ENCODE measurements around the gene LAMA1.
A peak's percentile ranks its signal among the peaks of the same experiment; 100 is the strongest.

Gene LAMA1

DNA sequence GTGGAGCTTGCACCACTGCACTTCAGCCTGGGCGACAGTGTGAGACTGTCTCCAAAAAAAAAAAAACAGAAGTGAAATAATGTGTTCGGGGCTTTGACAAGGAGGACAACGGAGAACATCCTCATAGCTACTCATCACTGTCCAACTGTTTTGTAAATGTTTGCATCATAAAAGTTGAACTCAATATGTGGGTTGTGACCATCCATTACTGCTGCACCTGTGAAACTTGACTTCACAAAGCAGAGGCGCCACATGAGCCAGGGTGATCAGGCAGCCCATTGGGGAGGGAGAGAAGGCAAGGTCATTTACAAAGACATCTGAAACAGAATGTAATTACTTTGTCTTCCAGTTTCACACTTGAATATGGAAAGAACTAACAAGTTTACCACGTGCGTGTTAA lies 61.6 kb downstream of the LAMA1 start:
- no peak for DNase-seq (ENCODE audit: low read depth)

DNA sequence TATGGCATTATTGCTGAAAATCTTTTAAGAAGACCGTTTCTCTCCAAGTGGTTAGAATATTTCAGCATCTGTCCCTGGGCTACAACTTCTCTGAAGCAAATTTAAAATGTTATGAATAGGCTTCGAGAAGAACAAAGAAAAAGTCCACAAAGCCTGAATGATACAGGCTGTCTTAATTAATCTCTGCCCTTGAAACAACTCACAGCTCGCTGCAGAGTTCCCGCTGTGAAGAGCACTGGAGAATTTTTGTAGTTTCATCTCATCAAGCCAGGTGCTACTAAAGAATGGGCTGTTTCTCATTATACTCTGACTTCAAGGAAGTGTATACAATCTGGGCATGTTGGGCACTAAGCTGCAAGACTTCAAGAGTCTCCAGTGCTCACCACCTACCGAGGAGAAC lies 67.6 kb downstream of the LAMA1 start:
- no peak for DNase-seq (ENCODE audit: low read depth)

DNA sequence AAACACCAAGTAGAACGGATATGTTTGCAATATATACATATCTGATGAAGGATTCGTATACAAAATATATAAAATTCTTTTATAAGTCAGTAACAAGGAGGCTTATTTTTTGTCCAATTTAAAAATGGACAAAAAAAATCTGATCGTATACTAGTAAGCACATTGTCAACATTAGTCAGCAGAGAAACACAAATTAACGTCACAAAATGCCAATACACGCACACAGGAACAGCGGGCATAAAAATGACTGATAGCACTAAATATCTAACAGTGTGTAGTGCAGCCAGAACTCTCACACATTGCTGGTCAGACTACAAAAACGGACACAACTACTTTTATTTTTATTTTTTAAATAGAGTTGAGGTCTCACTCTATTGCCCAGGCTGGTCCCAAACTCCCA lies 69.5 kb downstream of the LAMA1 start:
- DNase-seq (ENCODE audit: low read depth) = no peak

DNA sequence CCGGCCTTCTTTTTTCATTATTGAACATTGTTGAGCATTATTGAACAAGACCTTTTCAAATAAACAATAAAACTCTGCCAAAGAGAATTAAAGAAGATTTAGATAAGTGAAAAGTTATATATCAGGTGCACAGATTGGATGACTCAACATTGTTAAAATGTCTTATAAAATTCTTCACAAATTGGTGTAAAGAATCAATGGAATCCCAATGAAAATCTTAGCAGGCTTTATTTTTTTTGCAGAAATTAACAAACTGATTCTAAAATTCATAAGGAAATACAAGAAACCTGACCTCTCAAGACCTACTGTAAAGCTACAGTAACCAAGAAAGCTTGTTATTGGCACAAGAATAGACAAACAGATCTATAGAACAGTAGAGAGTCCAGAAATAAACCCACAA lies 70.3 kb downstream of the LAMA1 start:
- DNase-seq (ENCODE audit: low read depth) = no peak

DNA sequence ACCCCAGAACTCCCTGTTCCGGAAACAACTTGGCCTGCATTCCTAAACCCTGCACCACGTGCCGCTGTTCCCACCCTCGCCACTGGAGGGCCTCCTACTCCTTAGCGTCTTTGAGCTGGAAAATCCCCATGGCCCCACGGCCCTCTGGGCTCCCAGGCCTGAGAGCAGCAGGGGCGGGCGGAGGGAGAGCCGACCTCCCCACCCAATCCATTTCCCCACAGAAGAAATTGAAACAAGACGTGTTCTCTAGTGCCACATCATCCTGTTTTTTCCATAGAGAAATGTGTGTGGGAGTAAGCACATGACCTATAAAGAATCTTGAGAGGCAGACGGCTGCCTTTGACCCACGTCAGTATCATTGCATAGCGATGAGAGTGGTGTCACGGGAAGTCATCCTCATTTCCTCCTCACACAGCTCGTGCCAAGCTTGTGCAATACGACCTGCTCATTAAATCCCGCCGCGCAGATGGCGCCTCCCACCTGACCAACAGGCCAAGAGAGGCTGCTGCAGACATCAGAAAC lies 79.2 kb downstream of the LAMA1 start:
- peak; percentile 99 for DNase-seq (ENCODE audit: low read depth)

DNA sequence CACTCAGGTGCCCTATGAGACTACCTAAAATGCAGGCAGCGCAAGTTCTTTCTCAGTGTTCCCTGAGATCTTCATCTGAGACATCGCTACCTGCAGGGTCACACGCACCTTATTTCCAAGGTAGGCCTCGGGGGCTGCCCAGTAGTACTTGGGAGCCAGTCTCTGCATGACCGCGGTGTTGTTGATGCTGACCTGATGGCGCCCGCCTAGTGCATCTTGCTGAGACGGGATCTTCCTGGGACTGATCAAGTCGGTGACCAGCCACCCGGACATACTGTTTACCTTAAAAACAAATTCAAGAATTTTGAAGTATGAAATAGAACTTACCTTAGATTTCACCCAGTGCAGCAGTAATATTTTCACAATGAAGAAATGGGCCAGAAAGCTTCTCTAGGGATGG lies 80.1 kb downstream of the LAMA1 start:
- no peak for DNase-seq (ENCODE audit: low read depth)

DNA sequence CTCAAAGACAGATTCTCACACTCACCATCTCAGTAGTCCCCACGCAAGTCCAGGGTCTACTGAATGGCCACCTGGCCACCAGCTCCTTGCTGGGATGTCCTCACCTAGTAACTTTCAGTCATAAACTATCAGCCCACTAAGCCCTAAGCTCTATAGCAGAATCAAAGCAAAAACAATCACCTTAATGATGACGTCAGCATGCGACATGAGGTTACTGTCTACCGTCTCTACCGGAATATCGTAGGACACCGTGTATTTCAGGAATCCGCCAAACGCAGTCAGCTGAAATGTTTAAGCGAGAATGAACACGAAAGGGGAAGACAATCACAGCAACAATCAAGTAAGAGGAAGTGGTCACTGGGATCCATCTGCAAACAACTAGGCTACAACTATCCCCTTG lies 81.8 kb downstream of the LAMA1 start:
- no peak for DNase-seq (ENCODE audit: low read depth)

DNA sequence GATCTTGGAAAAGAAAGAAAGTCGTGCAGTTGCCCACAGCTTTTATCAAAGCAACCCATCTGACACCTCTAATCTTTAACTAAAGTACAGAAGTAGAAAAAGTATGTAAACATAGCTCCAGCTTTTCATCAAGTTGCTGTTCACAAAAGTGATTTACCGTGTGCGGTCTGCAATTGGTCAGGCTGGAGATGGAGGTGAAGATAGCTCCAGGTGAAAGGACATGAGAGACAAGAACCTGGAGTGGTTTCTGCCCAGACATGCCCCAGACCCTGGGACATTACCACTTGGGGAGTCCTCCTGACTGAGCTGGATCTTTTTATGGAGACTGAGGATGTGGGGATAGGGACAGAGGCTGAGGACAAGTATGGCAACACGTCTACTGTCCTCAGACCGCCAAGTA lies 82.7 kb downstream of the LAMA1 start:
- DNase-seq (ENCODE audit: low read depth) = no peak

DNA sequence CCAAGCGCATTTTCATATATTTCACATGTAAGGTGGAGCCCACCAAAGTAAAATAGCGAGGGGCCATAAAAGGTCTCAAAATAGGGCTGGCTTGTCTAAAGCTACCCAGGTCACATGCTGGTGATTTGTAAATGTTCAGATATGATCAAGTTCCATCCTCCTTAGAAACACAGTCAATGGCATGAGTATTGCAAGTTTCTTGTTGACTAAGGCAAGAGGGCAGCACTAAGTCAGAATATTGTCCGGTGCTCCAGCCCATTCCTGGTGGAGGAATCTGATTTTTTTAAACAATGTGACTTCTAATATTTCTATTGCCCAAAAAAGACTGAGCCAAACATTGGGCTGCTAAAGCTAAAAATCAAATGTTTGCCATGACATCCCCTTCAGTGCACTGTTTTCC lies 85.1 kb downstream of the LAMA1 start:
- DNase-seq (ENCODE audit: low read depth) = no peak

DNA sequence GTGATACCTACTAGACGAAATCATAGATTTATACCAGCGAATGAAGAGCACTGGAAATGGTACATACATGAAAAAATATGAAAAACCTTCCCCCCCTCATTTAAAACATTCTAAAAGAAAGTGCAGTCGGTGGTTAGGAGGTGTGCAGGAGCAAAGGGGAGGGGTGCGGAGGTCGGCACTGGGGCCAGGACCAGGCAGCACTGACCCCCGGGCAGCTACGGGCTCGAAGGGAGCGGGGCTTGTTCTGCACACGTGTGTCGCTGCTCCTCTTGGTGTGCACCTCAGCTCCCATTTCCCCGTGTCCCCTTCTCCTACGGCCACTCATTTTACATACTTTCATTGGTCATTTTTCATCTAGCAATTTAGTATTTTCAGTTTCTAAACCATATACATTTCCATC lies 89.0 kb downstream of the LAMA1 start:
- no peak for DNase-seq (ENCODE audit: low read depth)

DNA sequence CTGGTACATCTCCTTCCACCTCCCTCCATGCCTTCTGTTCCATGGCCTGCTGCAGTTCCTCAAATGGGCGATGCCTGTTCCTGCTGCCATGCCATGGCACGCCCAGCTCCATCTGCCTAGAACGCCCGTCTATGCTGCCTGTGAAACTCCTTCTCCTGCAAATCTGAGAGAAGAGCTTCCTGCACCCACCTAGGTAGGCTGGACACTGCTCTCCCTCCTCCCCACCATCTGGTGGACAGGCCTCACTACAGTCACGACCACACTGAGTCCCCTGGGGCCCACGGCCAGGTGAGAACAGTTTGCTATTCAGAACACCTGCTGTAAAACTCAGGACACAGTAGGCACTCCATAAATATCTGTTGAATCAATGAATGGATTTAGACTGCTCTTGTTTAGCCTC lies 92.4 kb downstream of the LAMA1 start:
- no peak for DNase-seq (ENCODE audit: low read depth)

DNA sequence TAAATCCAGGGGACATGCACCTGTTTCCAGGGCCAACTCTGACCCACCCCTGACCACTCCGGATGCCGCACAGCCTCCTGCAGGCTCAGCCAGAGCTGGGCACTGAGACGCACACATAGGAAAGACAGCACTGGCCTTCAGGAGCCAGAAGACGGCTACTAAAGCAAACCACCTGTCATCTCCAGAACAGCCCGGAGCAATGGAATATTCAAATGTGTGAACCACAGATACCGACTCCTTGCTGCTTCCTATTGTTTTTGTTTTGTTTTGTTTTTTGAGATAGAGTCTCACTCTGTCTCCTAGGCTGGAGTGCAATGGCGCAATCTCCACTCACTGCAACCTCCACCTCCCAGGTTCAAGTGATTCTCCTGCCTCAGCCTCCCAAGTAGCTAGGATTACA lies 94.0 kb downstream of the LAMA1 start:
- DNase-seq (ENCODE audit: low read depth) = no peak

DNA sequence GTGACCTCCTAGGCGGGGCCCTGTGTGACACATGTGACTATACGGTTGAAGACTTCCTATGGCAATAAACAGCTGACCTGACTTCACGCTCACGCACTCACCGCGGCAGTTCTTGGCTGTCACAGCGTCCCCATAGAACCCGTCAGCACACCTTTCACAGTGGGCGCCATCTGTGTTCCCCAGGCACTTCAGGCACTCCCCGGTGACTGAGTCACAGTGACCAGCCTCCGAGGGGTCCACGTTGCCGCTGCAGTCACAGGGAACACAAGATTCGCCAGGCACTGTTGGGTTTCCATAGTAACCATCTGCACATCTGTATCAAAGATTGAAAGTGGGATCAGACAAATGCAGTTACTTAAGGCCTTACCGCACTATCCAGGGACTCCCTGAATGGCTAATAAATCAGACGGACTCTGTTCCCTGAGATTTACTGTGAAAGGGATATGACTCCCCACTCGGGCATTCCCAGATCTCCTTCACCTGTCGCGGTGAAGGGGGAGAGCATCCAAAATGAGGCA lies 94.5 kb downstream of the LAMA1 start:
- no peak for DNase-seq (ENCODE audit: low read depth)

DNA sequence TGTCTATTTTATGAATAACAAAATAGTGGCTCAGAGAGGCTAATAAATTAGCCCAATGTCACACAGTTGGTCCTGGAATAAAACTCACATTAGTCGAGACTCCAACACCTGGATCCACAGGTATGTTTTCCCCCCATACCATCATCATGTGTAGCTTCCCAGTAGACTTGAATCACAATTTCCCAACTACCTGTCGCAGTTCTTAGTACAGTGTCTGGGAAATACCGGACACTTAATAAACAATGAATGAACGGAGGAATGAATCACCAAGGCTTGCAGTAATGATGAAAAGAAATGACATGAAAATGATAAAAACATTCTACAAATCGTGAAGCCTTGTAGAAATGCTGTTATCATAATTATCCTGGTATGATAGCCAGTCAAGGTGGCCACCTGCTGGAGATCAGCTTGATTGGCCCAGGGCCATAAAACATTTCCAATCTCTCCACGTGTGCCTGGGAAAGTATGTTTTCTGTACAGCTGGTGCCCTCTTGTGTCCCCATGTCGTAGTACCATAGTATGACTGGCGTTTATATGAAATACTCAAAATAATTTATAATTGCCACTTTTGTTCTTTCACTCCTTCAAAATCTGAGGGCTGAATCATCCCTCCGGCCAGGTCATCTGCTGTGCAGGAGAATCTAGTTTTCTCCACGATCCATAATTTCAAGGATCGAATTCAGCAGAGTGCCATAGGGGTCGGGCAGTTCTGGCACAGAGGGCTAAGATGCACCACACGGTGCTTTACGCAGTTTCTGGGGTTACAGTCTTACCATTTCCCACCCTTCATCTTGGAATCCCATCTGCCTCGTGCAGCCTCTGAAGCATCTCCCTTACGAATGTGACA lies 95.4 kb downstream of the LAMA1 start:
- DNase-seq (ENCODE audit: low read depth) = no peak

DNA sequence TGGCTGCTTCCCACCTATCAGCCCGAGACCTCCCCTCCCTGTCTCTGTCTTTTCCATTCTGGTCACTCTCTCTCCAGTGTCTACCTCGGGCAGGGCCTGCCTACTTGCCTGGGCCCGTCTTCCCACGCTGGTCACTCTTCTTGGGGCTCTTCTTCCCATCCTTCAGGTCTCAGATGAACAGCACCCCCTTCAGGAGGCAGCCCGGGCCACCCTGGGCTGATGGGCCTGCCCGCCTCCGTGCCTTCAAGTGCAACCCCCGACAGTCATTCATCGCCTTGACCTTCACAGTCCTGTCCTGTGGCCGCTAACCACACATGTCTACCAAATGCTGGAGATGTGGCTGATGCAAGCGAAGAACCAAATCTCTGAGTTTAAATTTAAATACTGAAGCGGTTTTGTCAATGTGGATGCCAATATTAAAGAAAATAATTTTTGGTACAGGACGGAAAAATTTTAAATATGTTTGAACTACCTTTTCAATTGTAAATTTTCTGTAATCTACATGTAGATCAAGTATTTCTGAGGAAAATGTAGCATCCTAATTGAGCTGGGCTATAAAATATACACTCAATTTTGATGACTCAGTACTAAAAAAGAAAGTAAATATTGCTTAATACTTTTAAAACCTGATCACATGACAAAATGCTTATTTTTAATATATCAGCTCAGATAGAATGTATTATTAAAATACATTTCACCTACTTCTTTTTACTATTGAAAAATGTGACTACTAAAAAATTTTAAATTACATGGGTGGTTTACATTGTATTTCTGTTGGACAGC lies 96.4 kb downstream of the LAMA1 start:
- DNase-seq (ENCODE audit: low read depth) = no peak

DNA sequence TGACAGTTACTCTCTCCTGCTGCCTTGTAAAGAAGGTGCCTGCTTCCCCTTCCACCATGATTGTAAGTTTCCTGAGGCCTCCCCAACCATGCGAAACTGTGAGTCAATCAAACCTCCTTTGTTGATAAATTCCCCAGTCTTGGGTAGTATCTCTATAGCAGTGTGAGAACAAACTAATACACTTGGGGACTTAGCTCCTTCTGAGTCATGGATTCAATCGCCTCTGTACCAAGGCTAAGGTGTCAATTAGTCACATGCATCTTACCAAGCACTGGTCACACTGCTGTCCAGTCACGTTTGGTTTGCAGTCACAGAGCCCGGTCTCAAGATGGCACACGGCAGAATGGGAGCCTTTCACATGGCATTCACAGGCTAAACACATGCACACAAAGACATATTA lies 100.6 kb downstream of the LAMA1 start:
- no peak for DNase-seq (ENCODE audit: low read depth)

DNA sequence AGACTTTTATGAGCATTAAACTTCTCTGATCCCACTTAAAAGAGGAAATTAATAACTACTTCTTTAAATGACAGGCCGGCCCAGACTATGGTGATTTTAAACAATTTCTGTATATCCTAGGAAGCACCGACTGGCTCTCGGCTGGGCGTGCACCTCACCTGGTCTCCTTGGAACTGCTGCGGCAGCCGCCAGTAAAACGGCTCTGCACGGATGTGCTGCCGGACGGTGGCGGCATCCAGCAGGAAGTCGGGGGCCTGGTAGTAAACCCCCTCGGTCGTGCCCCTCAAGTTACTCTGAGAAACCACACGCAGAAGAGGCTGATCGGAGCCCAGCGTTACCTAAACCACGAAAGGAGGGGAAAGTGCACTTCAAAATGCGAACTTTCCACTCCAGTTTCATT lies 106.5 kb downstream of the LAMA1 start:
- DNase-seq (ENCODE audit: low read depth) = no peak

DNA sequence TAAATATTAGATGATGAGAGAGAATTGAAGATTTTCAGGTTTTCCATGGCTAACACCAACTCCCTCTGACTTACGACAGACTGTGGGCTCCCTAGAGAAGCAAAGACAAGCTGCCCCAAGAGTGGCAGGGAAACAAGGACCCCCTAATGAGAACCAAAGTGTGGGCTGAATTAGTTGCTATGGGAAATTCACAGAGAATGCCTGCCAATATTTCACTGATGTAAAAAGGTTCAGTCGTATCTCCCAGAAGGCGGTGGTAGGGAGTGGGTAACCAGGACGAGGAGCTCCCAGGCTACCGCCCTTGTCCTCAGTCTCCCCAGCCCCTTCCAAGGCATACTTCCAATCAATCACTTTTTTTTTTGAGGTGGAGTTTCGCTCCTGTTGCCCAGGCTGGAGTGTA lies 113.6 kb downstream of the LAMA1 start:
- no peak for DNase-seq (ENCODE audit: low read depth)

DNA sequence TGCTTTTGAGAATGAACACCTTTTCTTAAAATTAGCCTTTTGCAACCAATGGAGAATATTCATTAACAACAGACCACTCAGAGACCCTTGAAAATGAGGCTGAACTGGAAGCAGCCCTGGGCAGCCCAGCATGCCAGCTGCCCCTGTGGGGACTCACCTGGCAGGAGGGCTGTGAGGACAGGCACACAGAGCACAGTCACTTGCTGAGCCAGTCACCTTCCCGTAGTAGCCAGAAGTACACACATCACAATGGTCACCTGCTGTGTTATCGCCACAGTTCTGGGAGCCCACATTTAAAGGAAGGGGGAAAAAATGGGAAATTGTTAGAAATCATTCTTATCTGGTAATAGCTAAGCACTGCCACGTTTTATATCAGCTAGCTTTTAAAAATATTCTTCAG lies 115.5 kb downstream of the LAMA1 start:
- DNase-seq (ENCODE audit: low read depth) = no peak

DNA sequence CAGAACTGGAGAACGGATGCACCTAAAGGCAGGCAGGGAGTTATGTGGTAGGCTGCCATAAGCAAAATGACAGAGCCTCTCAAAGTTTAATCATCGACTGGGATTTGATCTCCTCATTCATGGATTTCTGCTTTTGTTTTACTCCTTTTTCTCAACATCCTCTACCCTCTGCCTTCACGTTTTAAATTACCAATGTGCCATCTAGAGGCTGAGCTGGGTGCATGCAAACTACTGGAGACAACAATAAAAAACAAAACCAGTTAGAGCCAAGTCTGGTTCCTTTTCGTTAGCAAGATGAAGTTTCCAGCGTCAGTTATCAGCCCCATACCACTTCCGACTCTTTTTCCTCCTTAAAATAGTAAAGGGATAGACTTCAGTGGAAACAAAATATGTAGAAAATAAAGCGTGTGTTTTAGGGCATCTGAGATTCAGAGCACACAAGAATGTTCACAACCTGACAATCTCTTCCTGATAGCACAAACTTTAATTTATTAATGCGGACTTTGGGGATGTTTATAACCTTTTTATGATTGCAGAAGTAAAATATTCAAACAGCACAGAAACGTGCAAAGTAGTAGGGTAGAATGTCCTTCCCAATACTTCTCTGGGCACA lies 117.0 kb downstream of the LAMA1 start:
- no peak for DNase-seq (ENCODE audit: low read depth)

DNA sequence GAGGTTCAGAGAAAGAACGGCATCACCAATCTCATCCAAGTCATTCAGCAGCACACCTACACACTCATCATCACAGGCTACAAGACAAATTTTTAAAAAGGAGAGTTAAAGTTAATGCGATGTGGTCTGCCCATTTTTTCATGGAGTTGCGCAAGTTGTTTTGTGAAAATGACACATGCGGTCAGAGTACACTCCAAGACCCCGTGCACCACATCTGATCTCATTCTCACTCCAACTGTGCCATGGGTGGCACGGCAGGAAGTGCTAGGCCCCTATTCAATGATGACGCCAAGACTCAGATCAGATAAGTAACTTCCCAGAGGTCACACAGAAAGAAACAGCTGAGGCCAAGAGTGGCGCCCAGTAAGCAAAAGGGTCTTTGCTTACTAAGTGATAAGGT lies 119.8 kb downstream of the LAMA1 start:
- no peak for DNase-seq (ENCODE audit: low read depth)

DNA sequence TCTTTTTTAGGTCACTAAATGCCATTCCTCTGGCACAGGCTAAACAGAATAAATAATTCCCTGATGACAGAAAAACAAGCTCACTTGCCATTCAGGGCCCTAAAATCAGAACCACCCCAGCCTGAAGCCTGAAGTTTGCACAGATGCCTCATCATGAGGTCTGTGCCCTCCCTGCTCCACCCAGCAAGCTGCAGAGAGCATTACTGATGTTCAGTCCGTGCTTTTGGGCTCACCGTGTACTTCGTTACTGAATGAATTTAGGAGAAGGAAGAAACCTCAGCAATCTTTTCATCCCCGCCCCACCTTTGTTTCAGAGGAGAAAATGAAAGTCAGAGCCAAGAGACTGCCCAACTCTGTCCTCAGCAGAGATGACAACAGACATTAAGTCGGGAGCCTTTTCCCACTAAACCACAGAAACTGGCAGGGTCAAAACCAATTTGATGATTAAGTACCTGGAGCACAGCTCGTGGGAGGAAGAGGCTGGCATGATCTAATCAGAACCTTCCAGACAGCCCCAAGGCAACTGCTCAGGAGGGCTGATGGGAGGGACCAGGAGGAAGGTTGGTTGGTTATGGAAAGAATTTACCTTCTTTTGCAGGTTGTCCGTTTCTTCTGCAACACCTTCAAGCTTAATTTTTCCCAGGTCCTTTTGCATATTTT lies 122.7 kb downstream of the LAMA1 start:
- no peak for DNase-seq (ENCODE audit: low read depth)
